Measurements from ENCODE around the gene RAD23A. TPM values are rescaled to one million over a fixed set of nuclear protein-coding genes. Genes with fewer than 3 reads are reported as not detected.
"Not testable (repeated sequence)": the region's sequence is repeated elsewhere in the genome, so short reads cannot be mapped to it uniquely, and the experiment has no call there.

The RAD23A gene
- 52.4 and 59.2 TPM in 2 replicates for total RNA-seq

DNA sequence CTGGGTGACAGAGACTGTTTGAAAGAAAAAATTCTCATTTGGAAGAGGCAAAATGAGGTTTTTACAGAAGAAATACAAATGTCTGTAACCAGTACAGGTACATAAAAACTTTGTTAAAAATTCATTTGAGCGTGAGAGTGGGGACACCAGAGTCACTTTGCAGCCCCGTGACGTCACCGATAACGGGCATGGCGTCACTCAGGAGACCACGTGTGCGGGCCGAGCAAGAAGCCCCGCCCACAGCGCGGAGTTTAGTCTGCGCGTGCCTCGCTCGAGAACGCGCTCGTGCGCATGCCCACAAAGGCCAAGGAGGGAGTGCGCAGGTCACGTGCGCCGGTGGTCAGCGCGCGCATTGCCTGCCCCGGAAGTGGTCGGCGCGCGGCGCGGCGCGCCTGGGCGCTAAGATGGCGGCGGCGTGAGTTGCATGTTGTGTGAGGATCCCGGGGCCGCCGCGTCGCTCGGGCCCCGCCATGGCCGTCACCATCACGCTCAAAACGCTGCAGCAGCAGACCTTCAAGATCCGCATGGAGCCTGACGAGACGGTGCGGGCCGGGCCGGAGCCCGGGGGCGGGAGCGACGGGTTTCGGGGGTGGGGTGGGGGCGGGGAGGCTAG is at the start of gene RAD23A:
Gene RAD23A, plus strand, starts transcription at position 384 of the 613 bp plus-strand sequence. Its CDS starts 87 bp downstream, at position 471.
- peak; percentile 97 to 98 for DNase-seq (ENCODE audit: low read depth in 2 of 2)

DNA sequence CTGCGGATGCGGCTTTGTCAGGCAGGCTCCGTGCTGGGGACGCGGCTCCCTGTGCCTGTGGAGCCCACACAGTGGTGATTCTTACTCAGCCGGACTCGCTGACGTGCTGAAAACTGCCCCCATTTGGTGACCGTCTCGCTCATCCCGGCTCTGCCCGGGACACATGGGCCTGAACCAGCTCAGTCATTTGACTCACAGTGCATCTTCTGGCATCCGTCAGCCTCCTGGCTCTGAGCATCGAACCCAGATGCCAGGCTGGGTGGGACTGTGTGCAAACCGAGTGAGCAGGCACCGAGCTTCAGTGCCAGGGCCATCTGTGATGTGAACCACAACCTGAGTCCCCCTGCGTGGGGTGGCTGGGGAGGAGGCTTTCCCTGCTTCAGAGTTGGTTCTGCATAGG is 49.2 kb upstream of the RAD23A start:
- no peak for DNase-seq (ENCODE audit: low read depth in 2 of 2)

DNA sequence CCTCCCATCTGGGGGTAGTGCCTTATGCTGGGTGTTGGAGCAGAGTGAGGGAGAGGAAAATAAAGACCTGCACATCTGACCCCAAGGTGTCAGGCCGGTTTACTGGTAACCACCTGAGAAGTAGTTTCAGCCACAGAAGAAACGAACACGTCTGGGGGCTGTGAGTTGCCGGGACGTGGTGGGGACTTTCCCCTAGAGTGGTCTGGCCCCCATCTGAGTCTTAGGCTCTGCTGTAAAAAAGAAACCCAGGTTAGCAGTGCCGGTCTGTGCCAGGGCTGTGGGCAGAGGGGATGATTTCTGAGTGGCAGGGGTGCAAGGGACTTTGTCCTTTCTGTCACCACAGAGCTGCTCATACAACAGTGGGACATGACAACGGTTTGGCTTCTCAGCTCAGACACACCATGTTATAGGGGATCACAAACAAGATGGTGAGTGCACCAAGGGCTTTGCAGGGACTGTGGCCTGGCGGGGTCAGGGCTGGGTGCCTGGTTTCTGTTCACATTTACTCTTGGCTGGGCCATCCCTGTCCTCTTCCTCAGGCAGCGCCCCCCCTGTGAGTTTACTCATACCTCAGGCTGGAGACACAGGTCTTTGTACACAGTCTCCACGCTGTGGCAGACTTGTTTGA is 45.7 kb upstream of the RAD23A start:
- DNase-seq (ENCODE audit: low read depth in 2 of 2) = no peak

DNA sequence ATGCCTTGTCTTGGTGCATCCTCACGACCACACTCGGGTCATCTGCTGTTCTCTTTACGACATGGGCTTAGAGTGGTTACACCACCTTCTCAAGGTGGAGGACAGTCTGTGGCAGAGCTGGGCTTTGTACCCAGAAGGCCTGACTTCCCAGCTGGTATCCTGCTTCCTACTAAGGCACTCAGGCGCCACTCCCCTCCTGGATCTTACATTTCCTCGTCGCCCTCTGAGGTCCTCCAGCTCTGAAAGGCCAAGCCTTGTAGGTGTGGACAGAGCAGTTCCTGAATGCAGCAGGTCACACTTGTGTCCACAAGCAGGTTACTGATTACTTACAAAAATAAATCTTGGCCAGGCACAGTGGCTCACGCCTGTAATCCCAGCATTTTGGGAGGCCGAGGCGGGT is 38.5 kb upstream of the RAD23A start:
- DNase-seq (ENCODE audit: low read depth in 2 of 2) = no peak

DNA sequence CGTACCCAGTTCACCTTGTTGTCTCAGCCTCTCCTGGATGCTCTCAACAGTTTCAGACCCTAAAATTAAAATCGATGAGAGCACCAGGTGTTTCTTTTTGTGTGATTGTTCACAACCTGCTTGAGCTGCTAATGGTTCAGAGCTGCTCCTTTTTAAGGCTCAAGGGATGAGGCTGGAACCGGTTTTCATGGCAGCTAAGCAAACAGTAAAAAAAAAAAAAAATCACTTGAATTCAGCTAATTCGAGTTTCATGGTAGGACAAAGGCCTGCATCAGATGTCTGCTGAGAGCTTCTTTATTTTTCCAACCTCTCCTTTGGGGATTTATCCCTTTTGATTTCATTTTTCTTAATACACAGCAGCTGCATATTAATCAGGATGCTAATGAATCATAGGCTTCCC is 33.1 kb upstream of the RAD23A start:
- DNase-seq (ENCODE audit: low read depth in 2 of 2) = no peak

DNA sequence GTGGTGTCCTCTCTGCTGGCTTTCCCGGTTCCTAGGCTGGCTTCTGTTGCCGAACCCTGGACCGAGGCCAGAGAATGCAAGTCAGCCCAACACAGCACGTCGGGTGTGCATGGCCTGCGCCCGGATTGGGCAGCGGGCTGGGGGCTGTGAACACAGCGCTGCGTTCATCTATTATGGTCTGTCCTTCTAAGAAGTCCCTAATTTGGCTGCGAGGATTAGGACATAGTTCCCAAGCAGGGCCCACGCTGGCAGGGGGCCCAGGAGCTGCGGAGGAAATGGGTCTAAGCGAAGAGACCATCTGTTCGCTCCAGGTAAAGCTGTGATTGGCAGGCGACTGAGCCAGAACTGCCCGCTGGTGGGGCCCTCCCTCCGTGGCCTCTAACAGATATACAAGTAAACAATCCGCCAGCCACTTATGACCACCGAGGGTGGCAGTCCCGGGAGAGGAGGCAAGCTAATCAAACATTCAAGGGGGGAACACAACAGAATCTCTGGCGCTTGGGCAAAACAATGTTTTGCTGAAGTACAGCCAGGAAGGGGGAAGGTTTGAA is 32.6 kb upstream of the RAD23A start:
- peak in 1 of 2 donors; percentile 42 for DNase-seq (ENCODE audit: low read depth in 2 of 2)

DNA sequence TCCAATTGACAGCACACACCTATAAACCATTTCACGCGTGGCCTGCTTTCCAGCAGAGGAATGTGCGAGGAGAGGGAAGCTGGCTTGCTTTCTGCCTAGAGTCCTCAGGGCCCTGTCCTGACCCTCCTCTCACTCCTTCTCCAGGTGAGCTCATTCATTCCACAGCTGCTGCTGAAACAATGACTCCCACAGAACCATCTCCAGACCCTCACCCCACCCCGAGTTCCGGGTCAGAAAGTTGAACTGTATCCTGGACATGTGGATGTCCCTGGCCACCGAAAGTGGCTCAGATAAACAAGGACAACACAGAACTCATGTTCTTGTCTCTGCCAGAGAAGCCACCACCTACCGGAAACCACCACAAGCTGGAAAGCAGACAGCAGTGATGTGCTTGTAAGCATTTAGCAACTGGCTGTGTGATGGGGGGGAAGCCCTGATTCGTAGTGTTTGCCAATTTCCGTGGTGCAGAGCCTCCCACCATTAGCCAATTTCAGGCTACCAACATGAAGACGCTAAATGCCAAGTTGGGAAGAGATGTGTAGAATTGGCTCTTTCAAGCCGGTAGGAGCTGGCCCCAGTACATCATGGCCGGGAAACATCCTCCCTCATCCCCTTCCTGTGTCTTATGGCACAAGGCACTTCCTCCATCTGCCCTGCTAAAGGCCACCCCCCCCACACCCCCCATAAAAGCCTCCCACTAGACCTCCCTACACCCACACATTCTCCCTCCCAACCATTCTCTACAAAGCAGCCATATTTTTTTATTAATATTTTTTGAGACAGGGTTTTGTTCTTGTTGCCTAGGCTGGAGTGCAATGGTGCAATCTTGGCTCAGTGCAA is 31.6 kb upstream of the RAD23A start:
- DNase-seq (ENCODE audit: low read depth in 2 of 2) = peak in 1 of 2 donors; percentile 22

DNA sequence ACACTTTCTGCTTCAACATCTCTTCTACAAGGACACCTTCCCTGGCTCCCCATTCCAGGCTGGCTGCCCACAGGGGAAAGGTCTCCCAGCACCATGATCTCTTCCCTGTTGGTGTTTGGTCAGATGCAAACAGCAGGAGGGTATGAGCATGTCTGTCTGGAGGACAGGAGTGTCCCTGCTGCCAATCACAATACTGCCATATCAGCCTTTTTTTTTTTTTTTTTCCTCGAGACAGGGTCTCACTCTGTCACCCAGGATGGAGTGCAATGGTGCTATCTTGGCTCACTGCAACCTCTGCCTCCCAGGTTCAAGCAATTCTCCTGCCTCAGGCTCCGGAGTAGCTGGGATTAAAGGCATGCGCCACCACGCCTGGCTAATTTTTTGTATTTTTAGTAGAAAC is 29.8 kb upstream of the RAD23A start:
- not testable (repeated sequence) for DNase-seq (ENCODE audit: low read depth in 2 of 2)

DNA sequence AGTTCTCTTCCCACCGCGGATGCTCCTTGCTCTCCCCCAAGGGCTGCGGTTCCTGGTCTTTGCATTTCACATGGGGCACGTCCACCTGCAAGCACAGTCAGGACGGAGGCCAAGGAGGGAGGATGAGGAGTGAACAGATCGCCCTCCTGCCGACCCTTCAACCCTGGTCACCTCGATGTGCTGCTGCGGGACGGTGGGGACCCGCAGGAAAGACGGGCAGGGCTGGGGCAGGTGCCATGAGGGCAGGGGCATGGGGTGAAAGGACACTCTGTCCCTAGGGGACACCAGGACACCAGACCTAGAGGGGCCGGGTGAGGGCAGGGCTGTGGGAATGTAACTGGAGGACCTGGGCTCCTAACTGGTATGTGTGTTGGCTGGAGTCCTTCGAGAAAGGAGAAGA is 27.4 kb upstream of the RAD23A start:
- DNase-seq (ENCODE audit: low read depth in 2 of 2) = no peak

DNA sequence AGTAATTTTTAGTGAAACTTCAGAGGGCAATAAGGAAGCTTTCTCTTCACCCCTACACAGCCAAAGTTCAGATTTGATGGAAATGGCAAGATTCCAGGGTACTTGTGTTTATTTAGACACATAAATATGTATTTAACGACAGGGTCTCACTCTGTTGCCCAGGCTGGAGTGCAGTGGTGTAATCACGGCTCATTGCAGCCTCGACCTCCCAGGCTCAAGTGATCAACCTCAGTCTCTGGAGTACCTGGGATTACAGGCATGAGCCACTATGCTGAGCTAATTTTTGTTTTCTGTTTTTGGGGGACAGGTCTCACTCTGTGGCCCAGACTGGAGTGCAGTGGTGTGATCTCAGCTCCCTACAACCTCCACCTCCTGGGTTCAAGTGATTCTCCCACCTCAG is 24.6 kb upstream of the RAD23A start:
- DNase-seq (ENCODE audit: low read depth in 2 of 2) = no peak

DNA sequence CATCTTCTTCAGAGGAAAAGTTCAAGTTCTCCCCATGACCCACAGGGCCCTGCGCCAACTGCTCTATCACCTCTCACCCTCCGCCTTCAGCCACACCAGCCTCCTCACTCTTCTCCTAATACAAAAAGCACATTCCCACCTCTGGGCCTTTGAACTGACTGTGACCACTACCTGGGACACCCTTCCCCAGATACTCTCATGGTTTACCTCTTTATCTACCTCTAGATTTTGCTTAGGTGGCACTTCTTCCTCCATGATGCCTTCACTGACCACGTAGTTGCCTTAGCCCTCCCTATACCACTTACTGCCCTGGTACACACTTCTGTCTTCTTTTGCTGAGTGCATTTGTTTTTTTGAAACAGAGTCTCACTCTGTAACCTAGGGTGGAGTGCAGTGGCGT is 22.7 kb upstream of the RAD23A start:
- no peak for DNase-seq (ENCODE audit: low read depth in 2 of 2)

DNA sequence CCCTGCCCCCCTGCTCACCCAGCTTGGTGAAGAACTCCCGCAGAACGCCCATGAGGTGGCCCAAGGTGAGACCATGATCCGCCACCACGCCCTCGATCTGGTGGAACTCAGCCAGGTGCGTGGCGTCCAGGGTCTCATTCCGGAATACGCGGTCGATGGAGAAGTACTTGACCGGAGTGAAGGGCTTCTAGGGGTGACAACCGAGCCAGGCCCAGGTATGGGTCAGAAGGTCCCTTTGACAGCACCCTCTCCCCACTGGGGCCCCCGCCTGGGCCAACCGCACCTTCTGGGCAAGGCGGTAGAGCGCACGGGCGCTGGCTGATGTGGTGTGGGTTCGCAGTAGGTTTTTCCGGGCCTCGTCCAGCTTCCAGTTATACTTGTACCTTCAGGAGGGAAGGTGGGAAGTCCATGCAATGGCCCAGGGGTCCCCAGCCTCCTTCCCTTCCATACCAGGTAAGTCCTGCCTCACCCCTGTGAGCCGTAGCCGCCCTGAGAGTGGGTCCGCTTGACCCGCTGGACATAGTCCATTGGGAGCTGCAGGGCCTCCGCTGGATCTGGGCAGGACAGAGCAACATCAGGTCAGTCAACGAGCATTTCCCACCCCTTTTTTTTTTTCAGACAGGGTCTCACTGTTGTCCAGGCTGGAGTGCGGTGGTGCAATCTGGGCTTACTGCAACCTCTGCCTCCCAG is 20.9 kb upstream of the RAD23A start:
- DNase-seq (ENCODE audit: low read depth in 2 of 2) = no peak

DNA sequence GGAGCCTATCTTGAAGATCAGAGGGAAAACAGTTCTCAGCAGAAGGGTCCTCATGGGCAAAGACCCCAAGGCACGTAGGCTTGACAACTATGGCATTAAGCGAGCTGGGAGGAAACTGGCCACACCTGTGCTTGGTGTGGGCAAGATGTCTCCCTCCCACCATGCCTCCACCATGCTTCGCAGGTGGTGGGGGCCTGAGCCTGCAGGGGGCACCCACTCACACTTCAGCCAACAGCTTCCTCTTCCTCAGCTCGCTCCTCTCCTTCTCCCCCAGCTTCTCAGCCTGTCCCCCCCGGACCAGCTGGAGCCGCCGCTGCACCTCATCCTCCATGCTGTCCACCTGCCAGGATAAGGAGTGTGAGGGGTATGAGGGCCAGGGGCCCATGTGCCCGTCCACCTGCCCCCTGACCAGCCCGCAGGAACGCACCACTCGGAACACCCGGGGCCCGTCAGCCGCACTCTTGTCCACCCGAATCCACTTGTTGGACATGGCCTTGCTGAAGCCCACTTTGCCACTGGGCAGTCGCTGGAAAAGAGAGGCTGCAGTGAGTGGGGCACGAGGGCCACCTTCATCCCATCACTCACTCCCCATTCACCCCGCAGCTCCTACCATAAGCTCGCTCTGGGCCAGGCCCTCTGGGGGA is 15.5 kb upstream of the RAD23A start:
- no peak for DNase-seq (ENCODE audit: low read depth in 2 of 2)

DNA sequence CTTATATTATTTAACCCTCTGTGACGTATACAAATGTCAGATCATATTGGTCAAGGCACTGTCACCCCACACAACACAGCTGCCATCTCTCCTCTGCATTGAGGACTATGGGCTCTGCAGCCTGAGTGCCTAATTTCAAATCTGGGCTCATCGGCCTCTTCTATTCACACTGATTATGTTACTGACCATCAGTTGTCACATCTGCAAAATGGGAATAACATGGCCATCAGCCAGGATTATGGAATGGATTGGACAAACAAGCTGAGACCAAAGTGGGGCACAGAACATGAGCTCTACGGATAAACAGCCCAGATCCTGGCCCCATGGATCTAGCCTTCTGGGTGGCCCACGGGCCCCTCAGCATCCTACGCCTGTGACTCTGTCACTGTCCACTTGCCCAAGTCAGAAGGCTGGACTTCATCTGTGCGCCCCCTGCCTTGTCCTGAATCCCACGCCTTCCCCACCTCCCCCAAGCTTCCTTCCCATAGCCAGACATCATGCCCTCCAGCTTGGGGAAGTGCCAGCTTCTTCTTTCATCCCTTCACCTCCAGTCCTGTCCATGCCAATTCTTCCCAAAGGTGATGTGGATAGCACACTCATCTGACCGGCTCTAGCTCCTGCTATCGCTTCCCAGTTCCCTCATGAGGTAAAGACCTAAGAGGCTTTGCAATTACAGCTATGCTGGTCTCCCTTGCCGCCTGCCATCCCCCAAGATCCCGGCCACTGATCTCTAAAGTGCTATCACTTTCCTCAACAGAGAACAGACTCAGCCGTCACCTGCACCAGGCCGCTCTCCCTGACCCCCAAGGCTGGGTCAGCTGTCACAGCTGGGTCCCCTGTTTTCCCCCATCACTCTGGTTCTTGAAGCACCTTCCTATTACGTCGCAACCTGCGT is 13.0 kb upstream of the RAD23A start:
- DNase-seq (ENCODE audit: low read depth in 2 of 2) = no peak

DNA sequence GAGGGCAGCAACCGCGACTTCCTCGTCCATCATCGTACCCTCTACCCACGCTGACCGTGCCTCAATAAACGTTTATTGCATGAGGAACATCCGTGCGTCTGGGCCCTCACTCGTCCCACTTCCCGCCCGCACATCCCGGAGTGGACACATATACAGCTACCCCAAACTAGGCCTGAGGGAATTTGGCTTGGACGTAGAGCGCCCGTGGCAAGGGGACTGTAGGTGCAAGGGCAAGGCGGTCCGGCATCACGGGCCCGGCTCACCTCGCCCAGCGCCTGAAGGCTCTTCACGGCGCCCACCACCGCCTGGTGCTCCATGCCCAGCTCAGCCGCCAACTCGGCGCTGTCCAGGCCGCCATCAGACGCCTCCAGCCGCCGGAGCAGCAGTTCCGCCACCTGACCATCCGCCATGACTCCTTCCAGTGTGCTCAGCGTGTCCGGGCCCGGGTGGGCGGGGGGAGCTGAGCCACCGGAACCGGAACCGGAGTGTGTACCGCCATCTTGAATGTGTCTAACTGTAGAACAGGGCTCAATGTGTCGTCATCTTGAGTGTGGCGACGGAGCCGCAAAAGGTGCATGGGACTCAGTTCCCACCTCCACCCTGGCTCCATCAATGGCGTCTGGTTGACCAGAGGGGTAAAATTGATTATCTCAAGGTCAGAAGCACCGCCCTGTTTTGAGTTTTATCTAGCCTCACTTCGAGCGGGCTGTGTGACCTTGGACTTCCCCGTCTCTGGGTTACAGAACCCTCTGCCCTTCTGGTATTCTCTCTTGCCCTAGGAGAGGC is 12.2 kb upstream of the RAD23A start, which contains the start of gene FARSA:
Gene FARSA, minus strand, starts transcription at position 425 of the 786 bp plus-strand sequence. Its CDS starts 15 bp downstream, at position 410.
- DNase-seq (ENCODE audit: low read depth in 2 of 2) = peak; percentile 78 to 93

DNA sequence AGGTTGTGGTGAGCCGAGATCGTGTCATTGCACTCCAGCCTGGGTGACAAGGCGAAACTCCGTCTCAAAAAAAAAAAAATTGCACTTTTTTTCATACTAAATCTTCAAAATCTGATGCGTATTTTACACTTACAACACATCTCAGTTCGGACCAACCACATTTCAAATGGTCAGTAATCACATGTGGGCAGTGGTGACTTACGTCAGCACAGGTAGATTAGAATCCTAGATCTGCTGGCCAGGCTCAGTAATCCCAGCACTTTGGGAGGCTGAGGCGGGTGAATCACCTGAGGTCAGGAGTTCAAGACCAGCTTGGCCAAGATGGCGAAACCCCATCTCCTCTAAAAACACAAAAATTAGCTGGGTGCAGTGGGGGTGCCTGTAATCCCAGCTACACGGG is 10.6 kb upstream of the RAD23A start:
- DNase-seq (ENCODE audit: low read depth in 2 of 2) = no peak

DNA sequence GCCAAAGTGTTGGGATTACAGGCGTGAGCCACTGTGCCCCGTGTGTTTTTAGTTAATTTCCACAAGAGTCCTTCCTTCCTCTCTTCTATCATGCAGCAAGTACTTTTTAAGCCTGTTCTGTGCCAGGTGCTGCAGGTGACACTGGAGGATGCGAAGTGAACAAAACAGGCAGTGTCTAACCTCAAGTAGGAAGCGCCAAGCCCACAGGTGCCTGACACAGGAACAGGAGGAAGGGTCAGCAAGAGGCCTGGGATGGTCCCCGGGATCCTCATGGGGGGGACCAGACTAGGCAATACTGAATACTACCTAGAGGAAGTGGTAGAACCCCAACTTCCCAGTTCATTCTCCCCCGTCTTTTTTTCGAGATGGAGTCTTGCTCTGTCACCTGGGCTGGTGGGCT is 9.1 kb upstream of the RAD23A start:
- no peak for DNase-seq (ENCODE audit: low read depth in 2 of 2)

DNA sequence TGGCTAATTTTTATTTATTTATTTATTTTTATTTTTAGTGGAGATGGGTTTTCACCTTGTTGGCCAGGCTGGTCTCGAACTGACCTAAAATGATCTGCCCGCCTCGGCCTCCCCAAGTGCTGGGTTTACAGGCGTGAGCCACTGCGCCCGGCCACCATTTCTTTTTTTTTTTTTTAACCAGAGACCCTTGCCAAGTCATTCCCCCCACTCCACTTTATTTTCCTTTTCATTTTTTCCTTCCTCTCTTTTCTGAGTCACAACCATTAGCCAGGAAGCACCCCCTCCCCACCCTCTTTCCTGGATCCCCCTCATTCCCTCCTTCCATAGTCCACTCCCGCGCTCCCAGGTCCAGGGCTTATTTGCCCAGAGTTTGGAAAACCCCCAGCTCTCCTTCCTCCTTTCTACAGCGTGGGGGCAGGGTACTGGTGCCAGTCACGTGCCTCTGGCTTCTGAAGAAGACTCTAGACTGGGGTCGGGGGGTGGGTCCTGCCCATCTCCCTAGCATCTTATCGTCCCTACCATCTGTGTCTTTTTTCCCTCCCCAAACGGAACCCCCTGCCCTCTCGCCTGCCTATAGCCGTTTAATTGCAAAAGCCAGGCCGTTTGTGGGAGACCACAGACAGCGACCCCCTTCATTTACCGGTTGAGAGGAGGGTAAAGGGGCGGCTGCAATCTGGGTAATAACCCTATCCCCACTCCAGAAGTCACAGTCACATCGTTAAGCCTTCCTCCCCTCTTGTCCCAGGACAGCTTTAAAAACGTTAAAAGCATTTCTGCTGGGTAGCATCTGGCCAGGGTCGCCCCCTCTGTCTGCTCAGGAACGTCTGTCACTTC is 8.4 kb upstream of the RAD23A start:
- DNase-seq (ENCODE audit: low read depth in 2 of 2) = peak in 1 of 2 donors; percentile 81
